ENCODE data around the gene OR1M1.
A peak's percentile ranks its signal among the peaks of the same experiment; 100 is the strongest.

OR1M1 gene

GRCh38 chr19:9132422-9132821 is 45.6 kb downstream of the OR1M1 start:
- H3K27ac ChIP-seq (ENCODE audit: low read depth, low read length, severe bottlenecking) = no peak overlapping the region
- H3K9me3 ChIP-seq (ENCODE audit: control insufficient read depth, low read length) = peaks cover 3% of the 10 kb centered on the region
- no peak overlapping the region for H3K4me3 ChIP-seq (ENCODE audit: extremely low read depth, insufficient read depth, low read length, poor library complexity, severe bottlenecking)
- no peaks in the 10 kb centered on the region for H3K36me3 ChIP-seq (ENCODE audit: control insufficient read depth, insufficient read depth, low read length)
- no peaks in the 10 kb centered on the region for H3K4me1 ChIP-seq (ENCODE audit: control insufficient read depth, insufficient read depth, low read length, poor library complexity, severe bottlenecking)
- WGBS, 2 experiments (ENCODE audit: insufficient coverage in 2 of 2) = 71 to 84% methylated on average over 4 to 5 of the region's 5 CpGs

GRCh38 chr19:9139609-9140158 is 52.8 kb downstream of the OR1M1 start:
- H3K9me3 ChIP-seq (ENCODE audit: control insufficient read depth, low read length) = peaks cover 10% of the 10 kb centered on the region
- H3K27ac ChIP-seq (ENCODE audit: low read depth, low read length, severe bottlenecking) = no peak overlapping the region
- WGBS, 2 experiments (ENCODE audit: insufficient coverage in 2 of 2) = 25 to 42% methylated on average over 4 of the region's 8 CpGs
- peak overlapping the region; percentile 80 for H3K4me3 ChIP-seq (ENCODE audit: extremely low read depth, insufficient read depth, low read length, poor library complexity, severe bottlenecking)
- peaks cover 18% of the 10 kb centered on the region for H3K36me3 ChIP-seq (ENCODE audit: control insufficient read depth, insufficient read depth, low read length)
- no peaks in the 10 kb centered on the region for H3K4me1 ChIP-seq (ENCODE audit: control insufficient read depth, insufficient read depth, low read length, poor library complexity, severe bottlenecking)

GRCh38 chr19:9140159-9140874 is 53.5 kb downstream of the OR1M1 start, which contains the start of gene ZNF317:
Gene ZNF317, plus strand, starts transcription at chr19:9140397. Its CDS starts 15,620 bp downstream, at chr19:9156017.
- peaks cover 22% of the 10 kb centered on the region for H3K36me3 ChIP-seq (ENCODE audit: control insufficient read depth, insufficient read depth, low read length)
- H3K27ac ChIP-seq (ENCODE audit: low read depth, low read length, severe bottlenecking) = peak within 1 kb of the TSS; percentile 48
- whole genome bisulfite sequencing, 2 experiments (ENCODE audit: insufficient coverage in 2 of 2) = 0% methylated on average over 30 to 35 of the region's 43 CpGs

GRCh38 chr19:9144920-9145319 is 58.1 kb downstream of the OR1M1 start:
- no peak overlapping the region for H3K4me3 ChIP-seq (ENCODE audit: extremely low read depth, insufficient read depth, low read length, poor library complexity, severe bottlenecking)
- 93 to 98% methylated on average over 5 of the region's 5 CpGs for WGBS, 2 experiments (ENCODE audit: insufficient coverage in 2 of 2)
- no peak overlapping the region for H3K27ac ChIP-seq (ENCODE audit: low read depth, low read length, severe bottlenecking)
- H3K9me3 ChIP-seq (ENCODE audit: control insufficient read depth, low read length) = peaks cover 45% of the 10 kb centered on the region
- H3K36me3 ChIP-seq (ENCODE audit: control insufficient read depth, insufficient read depth, low read length) = peaks cover 64% of the 10 kb centered on the region
- no peaks in the 10 kb centered on the region for H3K4me1 ChIP-seq (ENCODE audit: control insufficient read depth, insufficient read depth, low read length, poor library complexity, severe bottlenecking)

More at GRCh38 chr19:9140159-9140874, 53.5 kb downstream of the OR1M1 start, which contains the start of gene ZNF317:
- H3K4me1 ChIP-seq (ENCODE audit: control insufficient read depth, insufficient read depth, low read length, poor library complexity, severe bottlenecking) = no peaks in the 10 kb centered on the region
- peak within 1 kb of the TSS; percentile 80 for H3K4me3 ChIP-seq (ENCODE audit: extremely low read depth, insufficient read depth, low read length, poor library complexity, severe bottlenecking)
- peaks cover 16% of the 10 kb centered on the region for H3K9me3 ChIP-seq (ENCODE audit: control insufficient read depth, low read length)
